ENCODE measurements around the gene DCDC2C.

The DCDC2C gene

DNA sequence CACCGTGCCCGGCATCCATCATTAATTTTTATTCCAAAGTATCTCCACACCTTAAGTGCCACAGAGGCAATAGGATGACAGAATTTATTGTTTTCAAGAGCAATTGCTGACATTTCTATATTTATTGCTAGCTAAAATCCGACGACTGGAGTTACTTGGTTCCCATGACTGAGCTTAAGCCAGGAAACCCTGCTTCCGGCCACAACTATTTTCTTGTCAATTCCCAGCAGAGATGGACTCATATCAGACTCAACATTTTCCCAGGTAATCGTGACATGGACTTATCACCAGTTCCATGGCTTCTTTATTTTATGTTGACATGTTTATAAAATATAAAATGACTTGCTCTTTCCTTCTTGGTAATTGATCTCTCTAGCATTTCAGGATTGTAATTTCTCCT, 20.6 kb upstream of the DCDC2C start:
- Histone ChIP-seq H4K91ac (ENCODE audit: low read length) (no peak overlapping the region), H2BK120ac (ENCODE audit: low read depth, low read length) (no peak overlapping the region), H3K9ac (ENCODE audit: low read length) (no peak overlapping the region), H2AK5ac (ENCODE audit: low read length, severe bottlenecking) (no peak overlapping the region), H2BK5ac (ENCODE audit: low read depth, low read length, poor library complexity, severe bottlenecking) (no peak overlapping the region), H3K27ac (ENCODE audit: low read length, poor library complexity, severe bottlenecking) (no peak overlapping the region), H3K4ac (ENCODE audit: low read depth in 1 of 2, low read length in 2 of 2) (no peak overlapping the region), H3K36me3 (ENCODE audit: control insufficient read depth in 1 of 2, insufficient read depth in 2 of 2, low read depth in 1 of 2, low read length in 2 of 2) (no peaks in the 10 kb centered on the region), H2BK15ac (ENCODE audit: low read depth, poor library complexity, severe bottlenecking) (no peak overlapping the region), H3K27me3 (ENCODE audit: control insufficient read depth in 1 of 2, insufficient read depth in 1 of 2, low read length in 2 of 2) (peaks cover 0 to 14% of the 10 kb centered on the region in 2 experiments), H3K4me3 (ENCODE audit: insufficient read depth in 1 of 2, low read depth in 1 of 2, low read length in 2 of 2) (no peak overlapping the region), H3K9me3 (ENCODE audit: control insufficient read depth, low read length) (no peaks in the 10 kb centered on the region), H3K23ac (ENCODE audit: low read length in 2 of 2) (no peak overlapping the region), H3K4me1 (ENCODE audit: control insufficient read depth, insufficient read depth, low read depth, low read length) (no peaks in the 10 kb centered on the region), H2AFZ (ENCODE audit: low read depth, low read length) (no peak overlapping the region), H3K79me1 (replicated peaks; ENCODE audit: low read length, poor library complexity, severe bottlenecking) (no peaks in the 10 kb centered on the region), H3K18ac (ENCODE audit: low read depth in 1 of 2, low read length in 2 of 2) (no peak overlapping the region), H4K8ac (ENCODE audit: low read length) (no peak overlapping the region), H3K4me2 (ENCODE audit: low read length, poor library complexity, severe bottlenecking) (no peak overlapping the region), H2BK12ac (ENCODE audit: low read length in 2 of 2) (no peak overlapping the region), H3K14ac (ENCODE audit: low read length in 2 of 2) (no peak overlapping the region)
- WGBS, result 76% methylated on average over 3 of the region's 6 CpGs
- DNase-seq, result no peak

GRCh38 chr2:3683748-3684454, 19.5 kb upstream of the DCDC2C start:
- no peak overlapping the region for H3K9ac ChIP-seq (ENCODE audit: low read length)
- H2BK15ac ChIP-seq (ENCODE audit: low read depth, poor library complexity, severe bottlenecking), result no peak overlapping the region
- H2BK12ac ChIP-seq (ENCODE audit: low read length in 2 of 2), result no peak overlapping the region
- H3K18ac ChIP-seq (ENCODE audit: low read depth in 1 of 2, low read length in 2 of 2), result no peak overlapping the region
- no peak overlapping the region for H3K27ac ChIP-seq (ENCODE audit: low read length, poor library complexity, severe bottlenecking)
- peaks cover 0 to 10% of the 10 kb centered on the region in 2 experiments for H3K27me3 ChIP-seq (ENCODE audit: control insufficient read depth in 1 of 2, insufficient read depth in 1 of 2, low read length in 2 of 2)
- no peaks in the 10 kb centered on the region for H3K36me3 ChIP-seq (ENCODE audit: control insufficient read depth in 1 of 2, insufficient read depth in 2 of 2, low read depth in 1 of 2, low read length in 2 of 2)
- no peaks in the 10 kb centered on the region for H3K79me1 ChIP-seq (replicated peaks; ENCODE audit: low read length, poor library complexity, severe bottlenecking)
- no peaks in the 10 kb centered on the region for H3K4me1 ChIP-seq (ENCODE audit: control insufficient read depth, insufficient read depth, low read depth, low read length)
- no peak overlapping the region for H4K91ac ChIP-seq (ENCODE audit: low read length)
- no peak overlapping the region for H3K23ac ChIP-seq (ENCODE audit: low read length in 2 of 2)
- no peak overlapping the region for H3K14ac ChIP-seq (ENCODE audit: low read length in 2 of 2)
- no peak overlapping the region for H4K8ac ChIP-seq (ENCODE audit: low read length)
- H3K9me3 ChIP-seq (ENCODE audit: control insufficient read depth, low read length), result peaks cover 3% of the 10 kb centered on the region
- no peak overlapping the region for H2AK5ac ChIP-seq (ENCODE audit: low read length, severe bottlenecking)
- H2BK5ac ChIP-seq (ENCODE audit: low read depth, low read length, poor library complexity, severe bottlenecking), result no peak overlapping the region
- WGBS, result 64% methylated on average over 1 of the region's 3 CpGs
- no peak overlapping the region for H2BK120ac ChIP-seq (ENCODE audit: low read depth, low read length)
- H3K4me3 ChIP-seq (ENCODE audit: insufficient read depth in 1 of 2, low read depth in 1 of 2, low read length in 2 of 2), result no peak overlapping the region
- no peak overlapping the region for H2AFZ ChIP-seq (ENCODE audit: low read depth, low read length)
- H3K4ac ChIP-seq (ENCODE audit: low read depth in 1 of 2, low read length in 2 of 2), result no peak overlapping the region
- peak; percentile 61 for DNase-seq
- no peak overlapping the region for H3K4me2 ChIP-seq (ENCODE audit: low read length, poor library complexity, severe bottlenecking)

GRCh38 chr2:3689998-3690748, 13.2 kb upstream of the DCDC2C start:
- Histone ChIP-seq H4K91ac (ENCODE audit: low read length) (no peak overlapping the region), H3K23ac (ENCODE audit: low read length in 2 of 2) (no peak overlapping the region), H2AFZ (ENCODE audit: low read depth, low read length) (no peak overlapping the region), H3K14ac (ENCODE audit: low read length in 2 of 2) (no peak overlapping the region), H3K4me3 (ENCODE audit: insufficient read depth in 1 of 2, low read depth in 1 of 2, low read length in 2 of 2) (no peak overlapping the region), H3K27ac (ENCODE audit: low read length, poor library complexity, severe bottlenecking) (no peak overlapping the region), H2BK120ac (ENCODE audit: low read depth, low read length) (no peak overlapping the region), H3K4me1 (ENCODE audit: control insufficient read depth, insufficient read depth, low read depth, low read length) (no peaks in the 10 kb centered on the region), H3K18ac (ENCODE audit: low read depth in 1 of 2, low read length in 2 of 2) (no peak overlapping the region), H2AK5ac (ENCODE audit: low read length, severe bottlenecking) (no peak overlapping the region), H3K4me2 (ENCODE audit: low read length, poor library complexity, severe bottlenecking) (no peak overlapping the region), H2BK12ac (ENCODE audit: low read length in 2 of 2) (no peak overlapping the region), H3K36me3 (ENCODE audit: control insufficient read depth in 1 of 2, insufficient read depth in 2 of 2, low read depth in 1 of 2, low read length in 2 of 2) (no peaks in the 10 kb centered on the region), H3K27me3 (ENCODE audit: control insufficient read depth in 1 of 2, insufficient read depth in 1 of 2, low read length in 2 of 2) (peaks cover 0 to 3% of the 10 kb centered on the region in 2 experiments), H3K79me1 (replicated peaks; ENCODE audit: low read length, poor library complexity, severe bottlenecking) (no peaks in the 10 kb centered on the region), H3K9ac (ENCODE audit: low read length) (no peak overlapping the region), H2BK15ac (ENCODE audit: low read depth, poor library complexity, severe bottlenecking) (no peak overlapping the region), H3K4ac (ENCODE audit: low read depth in 1 of 2, low read length in 2 of 2) (no peak overlapping the region), H4K8ac (ENCODE audit: low read length) (no peak overlapping the region), H3K9me3 (ENCODE audit: control insufficient read depth, low read length) (peaks cover 3% of the 10 kb centered on the region), H2BK5ac (ENCODE audit: low read depth, low read length, poor library complexity, severe bottlenecking) (no peak overlapping the region)
- no peak for DNase-seq

- no peak overlapping the region for H3K4me2 ChIP-seq (ENCODE audit: low read length, poor library complexity, severe bottlenecking)
- H3K27ac ChIP-seq (ENCODE audit: low read length, poor library complexity, severe bottlenecking), result no peak overlapping the region
- H3K4ac ChIP-seq (ENCODE audit: low read depth in 1 of 2, low read length in 2 of 2), result no peak overlapping the region
- no peak overlapping the region for H2BK120ac ChIP-seq (ENCODE audit: low read depth, low read length)
- H2BK15ac ChIP-seq (ENCODE audit: low read depth, poor library complexity, severe bottlenecking), result no peak overlapping the region
- peaks cover 0 to 3% of the 10 kb centered on the region in 2 experiments for H3K27me3 ChIP-seq (ENCODE audit: control insufficient read depth in 1 of 2, insufficient read depth in 1 of 2, low read length in 2 of 2)
- no peaks in the 10 kb centered on the region for H3K79me1 ChIP-seq (replicated peaks; ENCODE audit: low read length, poor library complexity, severe bottlenecking)
- no peak overlapping the region for H2BK12ac ChIP-seq (ENCODE audit: low read length in 2 of 2)
- no peak overlapping the region for H2AFZ ChIP-seq (ENCODE audit: low read depth, low read length)
- H3K4me1 ChIP-seq (ENCODE audit: control insufficient read depth, insufficient read depth, low read depth, low read length), result no peaks in the 10 kb centered on the region
- peaks cover 3% of the 10 kb centered on the region for H3K9me3 ChIP-seq (ENCODE audit: control insufficient read depth, low read length)
- H2AK5ac ChIP-seq (ENCODE audit: low read length, severe bottlenecking), result no peak overlapping the region
- H3K23ac ChIP-seq (ENCODE audit: low read length in 2 of 2), result no peak overlapping the region
- H3K18ac ChIP-seq (ENCODE audit: low read depth in 1 of 2, low read length in 2 of 2), result no peak overlapping the region
- no peak overlapping the region for H3K14ac ChIP-seq (ENCODE audit: low read length in 2 of 2)
- DNase-seq, result peak; percentile 9
- no peak overlapping the region for H4K8ac ChIP-seq (ENCODE audit: low read length)
- H3K4me3 ChIP-seq (ENCODE audit: insufficient read depth in 1 of 2, low read depth in 1 of 2, low read length in 2 of 2), result no peak overlapping the region
- H4K91ac ChIP-seq (ENCODE audit: low read length), result no peak overlapping the region
- H2BK5ac ChIP-seq (ENCODE audit: low read depth, low read length, poor library complexity, severe bottlenecking), result no peak overlapping the region
- no peaks in the 10 kb centered on the region for H3K36me3 ChIP-seq (ENCODE audit: control insufficient read depth in 1 of 2, insufficient read depth in 2 of 2, low read depth in 1 of 2, low read length in 2 of 2)
- H3K9ac ChIP-seq (ENCODE audit: low read length), result no peak overlapping the region
Observed at GRCh38 chr2:3692375-3692774, 11.0 kb upstream of the DCDC2C start.

All from mesenchymal stem cell (in vitro differentiated cells and primary cell).